ENCODE results near the gene TMIGD3. TPM values are rescaled to one million over a fixed set of nuclear protein-coding genes. Genes with fewer than 3 reads are reported as not detected.
"Not testable (repeated sequence)": the region's sequence is repeated elsewhere in the genome, so short reads cannot be mapped to it uniquely, and the experiment has no call there.

The TMIGD3 gene
- not detected for total RNA-seq

GRCh38 chr1:111503585-111504060, at the start of gene TMIGD3, which contains the start of gene ADORA3:
TMIGD3 (minus strand) TSS chr1:111503633; CDS start chr1:111503354, 279 bp downstream.
ADORA3 (minus strand) TSS chr1:111503633; CDS start chr1:111503354, 279 bp downstream.
- DNase-seq = no peak

- no peak for DNase-seq
These were observed 49.8 kb upstream of the TMIGD3 start for GRCh38 chr1:111553196-111553595.

DNA sequence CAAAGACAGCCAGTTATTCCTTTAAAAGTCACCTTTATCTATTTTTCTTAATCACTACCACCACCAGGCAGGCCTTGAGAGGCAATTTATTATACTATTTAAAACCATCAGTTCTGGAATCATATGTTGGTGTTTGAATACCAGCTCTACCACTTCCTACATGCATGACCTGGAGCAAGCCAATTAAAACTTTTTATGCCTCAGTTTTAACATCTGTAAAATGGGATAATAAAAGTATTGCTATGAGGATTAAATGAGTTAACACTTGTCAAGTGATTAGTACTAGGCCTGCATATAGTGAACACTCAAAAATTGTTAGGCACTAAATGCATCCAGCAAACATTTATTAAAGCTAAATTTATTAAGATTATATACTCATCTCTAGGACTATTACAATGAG, 49.2 kb upstream of the TMIGD3 start:
- DNase-seq = no peak

DNA sequence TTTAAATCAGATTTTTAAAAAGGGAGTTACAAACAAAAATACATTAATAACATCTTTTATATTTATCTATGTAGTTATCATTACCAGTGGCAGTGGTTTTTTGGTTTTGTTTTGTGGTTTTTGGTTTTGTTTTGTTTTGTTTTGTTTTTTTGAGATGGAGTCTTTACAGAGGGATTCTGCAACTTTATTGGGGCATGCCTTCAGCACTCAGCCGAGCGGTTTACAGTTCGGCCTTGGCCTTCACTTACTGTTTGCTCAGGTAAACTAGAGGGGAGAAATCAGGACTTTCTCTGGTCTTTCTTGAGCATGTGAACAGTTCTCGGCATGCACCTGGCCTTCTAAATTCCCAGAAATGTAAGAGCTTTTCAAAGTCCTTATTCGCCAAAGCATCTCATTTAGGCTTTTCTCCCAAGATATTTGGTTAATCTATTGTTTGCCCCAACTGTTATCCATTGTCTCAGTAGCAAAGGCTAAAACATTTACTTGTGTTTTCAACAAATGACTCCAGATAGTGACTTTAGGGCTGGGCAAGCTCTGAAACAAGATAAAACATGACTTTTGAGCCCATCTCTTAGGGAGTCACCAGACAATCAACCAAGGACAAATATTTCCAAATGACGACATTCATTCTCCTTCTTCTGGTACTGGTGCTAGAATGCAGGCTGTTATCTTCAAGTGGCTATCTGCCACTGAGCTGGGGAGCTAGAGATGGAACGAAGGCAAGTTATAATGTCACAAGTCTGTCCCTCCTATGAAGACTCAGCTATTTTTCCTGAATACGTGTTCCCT, 48.4 kb upstream of the TMIGD3 start:
- DNase-seq = no peak

- not testable (repeated sequence) for DNase-seq
These were observed 44.4 kb upstream of the TMIGD3 start for GRCh38 chr1:111547786-111548185.

GRCh38 chr1:111542187-111542586, 38.8 kb upstream of the TMIGD3 start:
- DNase-seq = no peak

DNA sequence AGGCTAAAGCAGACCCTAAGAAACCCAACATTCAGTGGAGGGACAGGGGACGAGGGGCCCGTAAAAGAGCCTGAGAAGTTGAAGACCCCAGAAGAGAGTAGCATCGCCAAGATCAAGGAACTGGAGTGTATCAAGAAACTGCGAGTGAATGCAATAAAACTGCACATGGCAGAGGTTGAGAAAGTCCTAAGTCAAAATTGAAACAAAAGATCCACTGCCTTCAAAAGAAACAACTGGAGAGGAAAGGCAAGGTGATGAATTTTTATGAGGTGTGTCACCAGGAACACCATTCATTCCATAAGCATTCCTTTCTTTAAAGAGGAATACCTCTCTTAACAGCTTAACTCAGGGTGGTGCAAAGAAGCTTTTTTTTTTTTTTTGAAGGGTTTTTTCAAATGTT, 38.3 kb upstream of the TMIGD3 start:
- no peak for DNase-seq

GRCh38 chr1:111540928-111541327, 37.5 kb upstream of the TMIGD3 start:
- no peak for DNase-seq

GRCh38 chr1:111538343-111539025, 35.1 kb upstream of the TMIGD3 start:
- DNase-seq = no peak

DNA sequence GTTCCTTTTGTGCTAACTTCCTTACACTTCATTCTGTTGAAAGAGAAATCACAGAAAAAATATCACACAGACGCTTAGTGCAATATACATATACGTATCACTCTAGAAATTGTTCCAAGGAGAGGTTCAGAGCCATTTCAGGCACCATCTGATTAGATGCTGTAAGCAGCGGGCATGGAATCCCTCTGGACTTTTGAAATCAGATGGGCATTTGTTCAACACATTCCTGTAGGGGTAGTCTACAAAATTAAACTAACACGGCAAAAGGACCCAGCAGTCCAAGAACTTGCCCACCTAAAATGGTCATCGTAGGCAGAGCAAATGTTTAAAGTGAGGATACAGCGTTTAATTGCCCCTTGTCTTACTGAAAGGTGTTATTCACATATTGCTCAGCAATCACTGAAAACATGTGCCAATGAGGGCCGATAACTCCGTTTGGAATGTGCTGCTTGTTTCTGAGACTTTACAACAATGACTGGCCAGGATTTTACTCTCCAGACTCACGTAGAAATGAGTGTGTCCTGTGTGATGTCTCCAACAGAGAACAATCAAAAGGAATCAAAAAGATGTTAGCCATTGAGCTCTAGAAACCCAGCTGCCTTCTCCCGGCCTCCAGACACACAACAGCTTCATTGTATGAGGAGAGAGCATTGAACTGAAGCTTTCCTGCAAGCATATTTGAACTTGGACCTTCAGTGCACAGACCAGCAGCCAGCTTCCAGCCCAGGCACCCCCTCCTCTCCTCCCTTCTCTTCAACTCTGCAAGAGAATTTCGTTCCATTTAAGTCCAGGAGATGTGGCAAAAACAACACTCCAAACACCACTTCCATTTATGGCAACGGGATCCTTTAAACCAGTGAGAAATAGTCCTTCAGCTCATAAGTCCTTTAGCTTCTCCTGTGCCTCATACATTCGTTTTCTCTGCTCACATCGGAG, 32.1 kb upstream of the TMIGD3 start:
- DNase-seq = peak; percentile 19

GRCh38 chr1:111520053-111520452, 16.6 kb upstream of the TMIGD3 start:
- no peak for DNase-seq

DNA sequence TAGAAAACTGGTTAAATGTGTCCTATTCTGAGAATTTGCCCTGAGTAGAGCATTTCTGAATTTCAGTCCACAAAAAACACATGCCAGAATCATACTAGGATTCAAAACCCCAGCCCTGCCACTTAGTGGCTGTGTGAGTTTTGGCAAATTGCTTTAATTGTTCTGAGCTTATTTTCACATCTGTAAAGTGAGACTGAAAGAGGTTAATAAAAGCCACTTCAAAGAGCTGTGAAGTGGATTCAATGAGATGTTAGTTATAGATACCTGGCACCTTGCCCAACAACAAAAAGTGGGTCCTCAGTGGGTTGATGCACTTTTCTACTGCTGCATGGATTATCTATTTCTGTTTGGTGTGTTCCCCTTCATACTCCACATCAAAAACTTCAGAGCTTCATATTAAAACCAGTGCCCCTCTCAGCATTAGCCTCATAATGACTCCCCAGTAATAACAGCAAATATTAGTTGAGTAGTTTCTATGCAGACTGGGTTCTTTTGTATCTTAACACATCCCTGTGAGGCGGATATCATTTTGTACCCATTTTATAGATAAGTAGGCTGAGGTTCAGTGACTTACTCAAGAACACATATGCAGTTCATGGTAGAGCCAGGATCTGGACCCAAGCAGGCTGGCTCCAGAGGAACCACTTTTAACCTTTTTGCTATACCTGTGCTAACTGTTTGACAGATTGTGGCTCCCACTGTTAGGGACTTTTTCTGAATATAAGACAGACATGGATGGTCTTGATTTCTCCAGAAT, 14.2 kb upstream of the TMIGD3 start:
- no peak for DNase-seq

GRCh38 chr1:111516005-111516535, 12.6 kb upstream of the TMIGD3 start:
- DNase-seq = peak; percentile 19

DNA sequence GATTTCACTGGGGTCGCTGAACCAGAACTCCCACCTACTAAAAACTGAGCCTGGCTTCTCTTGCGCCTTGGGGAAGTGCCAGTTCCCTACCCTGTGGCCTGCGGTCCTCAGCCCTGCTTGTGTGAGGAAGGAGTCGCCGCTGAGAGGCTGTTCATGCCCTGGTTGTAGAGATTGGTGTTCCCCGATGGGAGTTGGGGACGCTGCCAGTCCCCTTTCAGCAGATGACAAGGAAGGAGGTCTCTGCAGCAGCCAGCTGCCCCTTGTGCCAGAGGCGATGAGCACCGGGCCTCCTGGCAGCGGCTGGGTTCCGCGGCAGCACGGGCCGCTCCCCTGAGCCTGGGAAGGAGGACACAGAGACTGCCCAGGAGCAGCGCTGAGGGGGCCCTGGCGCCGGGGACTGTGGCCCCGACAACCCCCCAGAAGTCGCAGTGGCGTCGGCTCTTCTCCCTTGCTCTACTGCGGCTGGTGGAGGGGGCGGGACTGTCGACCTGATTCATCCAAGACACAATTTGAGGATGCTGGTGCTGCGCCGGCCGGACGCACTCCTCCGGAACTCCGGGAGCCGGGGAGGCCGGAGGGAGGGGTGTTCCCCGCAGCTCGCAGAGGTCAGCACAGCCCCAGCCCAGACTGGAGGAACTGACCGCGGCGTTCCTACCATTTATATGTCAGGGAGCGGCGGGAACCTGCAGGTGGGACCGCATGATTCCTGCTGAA, 12.0 kb upstream of the TMIGD3 start:
- DNase-seq = peak; percentile 27

- DNase-seq = peak; percentile 37
These were observed 10.1 kb upstream of the TMIGD3 start for GRCh38 chr1:111513410-111514020.

DNA sequence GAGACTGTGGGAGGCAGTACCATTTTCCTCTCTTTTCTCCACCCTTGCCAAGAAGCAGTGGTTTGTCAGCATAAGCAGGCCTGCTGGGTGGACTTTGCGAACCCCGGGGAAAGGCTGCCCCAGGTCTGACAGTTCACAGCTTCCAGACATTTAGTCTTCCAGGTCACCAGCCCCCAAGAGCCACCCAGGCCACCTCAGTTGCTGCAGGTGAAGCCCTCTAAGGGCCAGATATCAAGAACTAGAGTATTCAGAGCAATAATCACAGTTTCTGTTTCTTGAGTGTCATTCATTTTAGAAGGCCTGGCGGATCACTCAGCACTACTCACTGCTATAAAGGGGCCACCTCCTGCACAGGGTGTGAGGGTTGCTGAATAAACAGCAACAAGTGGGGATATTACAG, 9.5 kb upstream of the TMIGD3 start:
- DNase-seq = no peak

DNA sequence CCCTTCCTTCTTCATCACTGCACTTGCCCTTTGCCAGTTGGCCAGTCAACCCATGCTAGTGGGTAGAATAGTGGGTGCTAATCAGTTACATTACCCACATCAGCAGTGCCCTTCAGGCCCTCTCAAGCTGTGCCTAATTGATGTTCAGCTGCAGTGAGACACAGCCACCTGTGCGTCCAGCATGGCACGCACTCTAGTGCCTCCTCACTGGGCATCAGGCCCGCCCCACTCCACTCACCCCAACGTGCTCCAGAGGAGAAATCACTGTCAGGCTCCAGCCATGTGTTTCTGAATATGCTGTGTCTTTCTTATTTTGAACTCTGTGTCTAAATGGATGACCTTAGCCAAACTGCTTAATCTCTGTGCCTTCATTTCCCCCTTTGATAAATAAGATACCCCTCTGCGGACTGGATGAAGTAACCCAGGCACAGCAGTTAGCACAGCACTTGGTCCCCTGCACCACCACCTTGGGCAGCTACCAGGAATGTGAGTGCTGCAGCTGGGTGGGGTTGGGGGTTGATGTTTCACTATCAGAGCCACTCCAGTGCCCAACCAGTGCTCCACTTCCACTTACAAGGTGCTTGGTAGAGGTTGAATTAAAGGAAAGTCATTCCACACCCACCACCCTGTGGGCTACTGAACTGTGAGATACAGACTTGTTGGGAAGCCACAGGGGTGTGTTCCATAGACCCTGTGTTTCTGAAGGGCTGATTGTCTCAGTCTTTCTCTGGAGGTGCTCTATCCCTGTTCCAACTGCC, 8.9 kb upstream of the TMIGD3 start:
- DNase-seq = no peak

DNA sequence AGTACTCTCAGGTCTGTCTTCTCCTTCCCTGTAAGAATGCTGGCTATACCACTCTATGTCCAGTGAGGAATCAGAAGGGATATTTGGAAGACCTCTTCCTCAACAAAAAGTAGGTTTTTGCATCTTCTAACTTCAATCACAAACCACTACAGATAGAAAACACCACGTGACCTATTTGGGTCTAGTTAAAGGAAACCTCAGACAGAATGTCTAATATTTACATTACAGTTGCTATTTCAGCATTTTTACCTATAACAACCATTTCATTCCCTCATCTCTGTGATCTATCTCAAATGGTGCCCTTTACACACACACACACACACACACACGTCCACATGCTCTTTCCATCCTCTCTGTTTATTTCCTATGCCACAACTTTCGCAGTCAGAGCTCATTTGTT, 7.9 kb upstream of the TMIGD3 start:
- DNase-seq = no peak

- peak; percentile 40 for DNase-seq
These were observed 6.6 kb upstream of the TMIGD3 start for GRCh38 chr1:111509997-111510375.
